HAP-1 (cell line): ENCODE measurements around the gene SLC39A11.
"Not testable (repeated sequence)": the region's sequence is repeated elsewhere in the genome, so short reads cannot be mapped to it uniquely, and the experiment has no call there.

Source experiments
- DNase-seq, 2 experiments: peaks; one replicate each; pipeline ENCODE4 v3.0.0-alpha.2; 2016 to 2020; ENCODE audit warnings: low spot score in 2 of 2
- H3K27me3 ChIP-seq: fragments of 250-450 bp; sonication (Bioruptor Pico); 2 replicates; pipeline ENCODE4 v1.5.1; 2020; ENCODE audit warnings: low read depth, mild to moderate bottlenecking, moderate library complexity
- H3K36me3 ChIP-seq: fragments of 250-450 bp; sonication (Bioruptor Pico); replicated peaks from 2 replicates; pipeline ENCODE4 v1.5.1; 2020; ENCODE audit warnings: mild to moderate bottlenecking
- H3K4me1 ChIP-seq: fragments of 250-450 bp; sonication (Bioruptor Pico); 2 replicates; pipeline ENCODE4 v1.5.1; 2020; ENCODE audit warnings: mild to moderate bottlenecking
- H3K4me3 ChIP-seq: fragments of 250-450 bp; sonication (Bioruptor Pico); 2 replicates; pipeline ENCODE4 v1.5.1; 2020; ENCODE audit warnings: mild to moderate bottlenecking, moderate library complexity
- H3K9me3 ChIP-seq: fragments of 250-450 bp; sonication (Bioruptor Pico); 2 replicates; pipeline ENCODE4 v1.5.1; 2020; ENCODE audit warnings: mild to moderate bottlenecking, moderate library complexity
- in situ Hi-C: fragments of 300-500 bp; cut with MboI; formaldehyde crosslinking; loops from 3 replicates; pipeline ENCODE4 v1.14.3; 2020; ENCODE audit warnings: low sequenced_read_pairs, inconsistent platforms, mixed read lengths

Gene SLC39A11

DNA sequence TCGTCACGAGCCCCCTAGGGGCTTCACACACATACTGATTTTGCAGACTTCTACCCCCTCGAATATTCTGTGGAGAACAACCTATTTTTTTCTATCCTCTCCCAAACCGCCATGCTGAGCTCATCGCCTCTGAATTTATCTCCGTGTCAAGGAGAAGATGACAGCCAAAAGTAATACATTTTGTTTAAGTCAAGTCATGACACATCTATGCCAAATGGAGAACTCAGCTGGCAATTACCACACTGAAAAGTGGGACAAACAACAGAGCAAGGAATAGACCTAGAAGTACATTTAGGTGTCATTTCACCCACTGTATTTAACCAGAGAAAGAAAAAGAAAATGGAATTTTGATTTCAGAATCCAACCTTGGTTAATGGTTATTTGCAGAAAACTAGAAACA, 260.2 kb downstream of the SLC39A11 start:
- H3K36me3 ChIP-seq: no peaks in the 10 kb centered on the region
- no peaks in the 10 kb centered on the region for H3K27me3 ChIP-seq
- in situ Hi-C loops: no loop called here
- no peaks in the 10 kb centered on the region for H3K9me3 ChIP-seq
- no peaks in the 10 kb centered on the region for H3K4me1 ChIP-seq
- H3K4me3 ChIP-seq: no peak overlapping the region
- DNase-seq: no peak

DNA sequence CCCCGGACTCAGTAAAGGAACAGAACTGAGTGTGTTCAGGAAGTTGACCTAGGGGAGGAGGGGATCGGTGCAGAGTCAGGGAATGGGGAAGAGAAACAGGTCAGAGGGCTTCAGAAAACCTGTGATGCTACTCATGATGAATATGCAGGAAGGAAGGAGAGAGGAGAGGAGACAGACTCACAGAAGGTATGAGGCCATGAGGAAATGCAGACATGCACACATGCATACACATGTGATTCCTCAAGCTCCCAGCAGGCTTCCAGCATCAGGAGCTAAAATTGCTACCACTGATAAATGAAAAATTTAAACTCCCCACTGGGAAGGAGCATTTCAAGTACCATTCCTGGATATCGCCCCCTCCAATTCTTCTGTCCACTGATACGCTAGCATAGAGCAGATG, 262.6 kb downstream of the SLC39A11 start:
- no peak overlapping the region for H3K4me3 ChIP-seq
- no peak for DNase-seq
- in situ Hi-C loops: no loop called here
- no peaks in the 10 kb centered on the region for H3K36me3 ChIP-seq
- no peaks in the 10 kb centered on the region for H3K27me3 ChIP-seq
- H3K9me3 ChIP-seq: no peaks in the 10 kb centered on the region
- no peaks in the 10 kb centered on the region for H3K4me1 ChIP-seq

- Histone ChIP-seq H3K27me3 (no peaks in the 10 kb centered on the region), H3K36me3 (no peaks in the 10 kb centered on the region), H3K4me3 (no peak overlapping the region), H3K9me3 (no peaks in the 10 kb centered on the region), H3K4me1 (no peaks in the 10 kb centered on the region)
- DNase-seq: no peak
- in situ Hi-C loops: no loop called here
Measured at GRCh38 chr17:72826602-72827001, 265.9 kb downstream of the SLC39A11 start.

- DNase-seq, H3K36me3 ChIP-seq, in situ Hi-C loops, H3K27me3 ChIP-seq, H3K9me3 ChIP-seq, H3K4me3 ChIP-seq, H3K4me1 ChIP-seq: not testable (repeated sequence)
Measured at GRCh38 chr17:72826059-72826458, 266.4 kb downstream of the SLC39A11 start.

- in situ Hi-C loops: no loop called here
- no peak for DNase-seq
- H3K4me3 ChIP-seq: no peak overlapping the region
- H3K9me3 ChIP-seq: no peaks in the 10 kb centered on the region
- H3K36me3 ChIP-seq: no peaks in the 10 kb centered on the region
- H3K27me3 ChIP-seq: no peaks in the 10 kb centered on the region
- H3K4me1 ChIP-seq: no peaks in the 10 kb centered on the region
Measured at GRCh38 chr17:72825218-72825617, 267.3 kb downstream of the SLC39A11 start.

DNA sequence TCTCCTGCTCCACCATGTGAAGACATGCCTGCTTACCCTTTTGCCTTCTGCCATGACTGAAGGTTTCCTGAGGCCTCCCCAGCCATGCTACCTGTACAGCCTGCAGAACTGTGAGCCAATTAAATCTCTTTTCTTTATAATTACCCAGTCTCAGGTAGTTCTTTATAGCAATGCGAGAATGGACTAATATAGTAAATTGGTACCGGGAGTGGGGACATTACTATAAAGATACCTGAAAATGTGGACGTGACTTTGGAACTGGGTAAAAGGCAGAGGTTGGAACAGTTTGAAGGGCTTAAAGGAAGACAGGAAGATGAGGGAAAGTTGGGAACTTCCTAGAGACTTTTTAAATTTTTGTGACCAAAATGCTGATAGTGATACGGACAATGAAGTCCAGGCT, 268.2 kb downstream of the SLC39A11 start:
- in situ Hi-C loops, H3K27me3 ChIP-seq, H3K4me1 ChIP-seq, DNase-seq, H3K4me3 ChIP-seq, H3K36me3 ChIP-seq, H3K9me3 ChIP-seq: not testable (repeated sequence)

- in situ Hi-C loops: no loop called here
- Histone ChIP-seq H3K4me1 (no peaks in the 10 kb centered on the region), H3K36me3 (no peaks in the 10 kb centered on the region), H3K4me3 (no peak overlapping the region), H3K9me3 (no peaks in the 10 kb centered on the region), H3K27me3 (no peaks in the 10 kb centered on the region)
- DNase-seq: no peak
Measured at GRCh38 chr17:72822358-72823023, 270.0 kb downstream of the SLC39A11 start.

GRCh38 chr17:72816406-72816805, 276.1 kb downstream of the SLC39A11 start:
- Histone ChIP-seq H3K4me1 (no peaks in the 10 kb centered on the region), H3K4me3 (no peak overlapping the region), H3K9me3 (no peaks in the 10 kb centered on the region), H3K27me3 (no peaks in the 10 kb centered on the region), H3K36me3 (no peaks in the 10 kb centered on the region)
- no peak for DNase-seq
- in situ Hi-C loops: no loop called here

- in situ Hi-C loops: no loop called here
- H3K27me3 ChIP-seq: no peaks in the 10 kb centered on the region
Measured at GRCh38 chr17:72813481-72813880, 279.0 kb downstream of the SLC39A11 start.

DNA sequence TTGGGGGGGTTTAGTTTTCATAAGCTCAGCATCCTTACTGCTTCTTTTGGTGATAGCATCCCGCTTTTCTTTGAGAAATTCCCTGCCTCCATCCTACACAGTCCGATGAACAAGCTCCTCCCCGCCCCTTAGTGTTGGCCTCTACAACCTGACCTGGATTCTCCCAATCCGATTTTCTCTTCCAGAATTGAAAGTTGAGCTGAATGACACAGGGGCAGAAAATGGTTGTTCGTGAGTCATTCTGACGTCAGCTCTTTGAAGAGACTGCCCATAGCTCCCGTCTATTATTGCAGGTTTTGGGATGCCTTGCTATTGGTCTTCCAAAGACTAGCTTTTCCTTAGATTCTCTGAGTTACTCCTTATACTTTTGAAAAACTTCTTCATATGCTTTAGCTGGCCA, 279.7 kb downstream of the SLC39A11 start:
- Histone ChIP-seq H3K9me3 (no peaks in the 10 kb centered on the region), H3K4me1 (no peaks in the 10 kb centered on the region), H3K36me3 (no peaks in the 10 kb centered on the region), H3K27me3 (no peaks in the 10 kb centered on the region), H3K4me3 (no peak overlapping the region)
- DNase-seq: no peak
- in situ Hi-C loops: no loop called here

More at GRCh38 chr17:72813481-72813880, 279.0 kb downstream of the SLC39A11 start:
- no peak for DNase-seq
- H3K4me3 ChIP-seq: no peak overlapping the region
- H3K4me1 ChIP-seq: no peaks in the 10 kb centered on the region
- no peaks in the 10 kb centered on the region for H3K9me3 ChIP-seq
- H3K36me3 ChIP-seq: no peaks in the 10 kb centered on the region

DNA sequence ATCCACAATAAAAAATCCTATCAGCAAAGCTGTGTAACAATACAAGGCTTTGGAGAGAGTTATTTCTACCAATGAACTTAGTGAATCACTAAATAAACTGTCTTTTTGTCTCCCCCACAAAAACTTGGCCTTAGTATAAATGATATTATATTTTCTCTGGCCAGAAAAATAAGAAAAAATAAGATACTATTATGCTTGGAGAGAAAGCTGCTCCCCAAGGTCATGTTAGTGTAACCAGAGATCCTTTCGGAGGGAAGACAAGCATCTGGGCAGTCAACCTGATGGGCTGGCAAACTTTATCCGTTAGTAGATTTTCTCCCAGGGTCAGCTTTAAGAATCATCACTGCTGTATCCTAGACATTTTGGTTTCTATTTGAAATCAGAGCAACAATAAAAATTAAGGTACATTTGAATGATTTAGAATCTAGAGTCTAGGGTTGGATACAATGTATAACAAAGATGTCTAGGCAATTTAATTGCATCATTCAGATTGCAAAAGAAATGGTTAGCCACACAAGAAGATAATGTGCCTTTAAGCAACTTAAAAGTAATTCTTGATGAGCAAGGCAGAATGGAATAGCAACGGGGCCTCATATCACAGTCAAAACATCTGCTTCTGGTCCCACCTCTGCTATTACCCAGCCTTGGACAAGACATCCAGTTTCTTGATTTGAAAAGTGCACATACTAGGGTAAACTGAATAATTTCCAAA, 280.4 kb downstream of the SLC39A11 start:
- no peak for DNase-seq
- Histone ChIP-seq H3K4me1 (no peaks in the 10 kb centered on the region), H3K9me3 (no peaks in the 10 kb centered on the region), H3K4me3 (no peak overlapping the region), H3K27me3 (no peaks in the 10 kb centered on the region), H3K36me3 (no peaks in the 10 kb centered on the region)
- in situ Hi-C loops: no loop called here

- Histone ChIP-seq H3K9me3 (no peaks in the 10 kb centered on the region), H3K27me3 (no peaks in the 10 kb centered on the region), H3K4me3 (no peak overlapping the region), H3K4me1 (no peaks in the 10 kb centered on the region), H3K36me3 (no peaks in the 10 kb centered on the region)
- DNase-seq: no peak
- in situ Hi-C loops: no loop called here
Measured at GRCh38 chr17:72810991-72811508, 281.4 kb downstream of the SLC39A11 start.

DNA sequence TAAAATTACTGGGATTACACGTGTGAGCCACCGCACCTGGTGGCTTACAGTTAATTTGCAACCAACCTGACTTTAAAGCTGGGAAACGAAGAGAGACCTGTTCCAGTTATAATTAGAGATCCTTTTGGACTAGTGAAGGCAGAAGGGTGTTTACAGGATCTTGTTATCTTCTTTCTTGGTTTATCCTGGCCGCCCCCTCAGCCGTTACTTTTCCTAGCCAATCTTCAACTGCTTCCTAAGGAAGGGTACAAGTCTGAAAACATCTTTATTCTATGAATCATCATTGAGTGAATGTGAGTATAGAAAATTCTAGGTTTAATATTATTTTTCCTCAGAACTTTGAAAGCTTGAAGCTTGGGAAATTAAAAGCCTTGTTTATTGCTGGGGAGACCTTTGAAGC, 286.5 kb downstream of the SLC39A11 start:
- Histone ChIP-seq H3K36me3 (no peaks in the 10 kb centered on the region), H3K9me3 (no peaks in the 10 kb centered on the region), H3K27me3 (no peaks in the 10 kb centered on the region), H3K4me3 (no peak overlapping the region), H3K4me1 (no peaks in the 10 kb centered on the region)
- in situ Hi-C loops: no loop called here
- DNase-seq: no peak

DNA sequence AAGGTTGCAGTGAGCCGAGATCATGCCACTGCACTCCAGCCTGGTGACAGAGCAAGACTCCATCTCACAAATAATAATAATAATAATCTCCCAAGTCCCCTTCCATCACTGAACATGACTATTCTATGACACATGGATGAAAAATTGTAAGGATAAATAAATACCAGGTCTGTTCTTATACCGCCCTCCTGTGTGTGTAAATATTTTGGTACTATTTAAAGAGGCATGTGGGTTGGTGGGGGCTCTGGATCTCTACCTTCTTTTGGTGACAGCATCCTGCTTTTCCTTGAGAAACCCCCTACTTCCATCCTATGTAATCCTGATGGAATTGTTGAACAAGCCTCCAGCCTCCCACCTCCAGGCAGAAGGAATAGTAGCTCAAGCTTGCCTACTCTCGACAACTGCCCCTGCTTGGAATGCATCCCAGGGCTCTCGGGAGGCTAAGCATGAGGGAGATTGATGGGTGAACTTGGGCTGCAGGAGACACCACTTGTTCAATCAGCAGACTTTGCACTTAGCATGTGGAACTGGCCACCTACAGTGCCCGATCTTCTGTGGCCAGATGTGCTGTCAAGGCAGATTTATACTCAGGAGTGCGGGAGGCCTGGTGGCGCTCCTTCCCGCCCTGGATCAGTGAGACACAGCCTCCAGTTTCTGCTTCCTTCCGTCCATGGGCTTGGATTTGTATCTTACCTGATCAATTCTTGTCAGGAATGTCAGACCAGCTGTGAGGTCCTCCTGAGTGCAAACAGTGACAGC, 287.4 kb downstream of the SLC39A11 start:
- in situ Hi-C loops: no loop called here
- DNase-seq: no peak

More for the DNA sequence above, 287.4 kb downstream of the SLC39A11 start:
- Histone ChIP-seq H3K4me3 (no peak overlapping the region), H3K9me3 (no peaks in the 10 kb centered on the region), H3K4me1 (no peaks in the 10 kb centered on the region), H3K36me3 (no peaks in the 10 kb centered on the region), H3K27me3 (no peaks in the 10 kb centered on the region)
